HL-60 (cell line): Measurements from ENCODE around the gene ATP6V1C2.

Source experiments
- DNase-seq, 2 experiments: peaks; one replicate each; pipeline ENCODE4 v3.0.0-alpha.2; 2010 to 2020; ENCODE audit warnings: low read depth in 1 of 2, low spot score in 1 of 2
- H3K27ac ChIP-seq: fragments of 250-450 bp; sonication (Bioruptor Pico); replicated peaks from 2 replicates; pipeline ENCODE4 v1.5.1; 2020; ENCODE audit warnings: mild to moderate bottlenecking, moderate library complexity
- H3K27me3 ChIP-seq: fragments of 250-450 bp; sonication (Bioruptor Pico); 2 replicates; pipeline ENCODE4 v1.5.1; 2021; ENCODE audit warnings: mild to moderate bottlenecking, moderate library complexity; ENCODE audit not compliant: insufficient read depth, poor library complexity, severe bottlenecking
- H3K4me3 ChIP-seq: replicated peaks from 2 replicates; pipeline ENCODE4 v1.5.1; 2011; ENCODE audit warnings: mild to moderate bottlenecking, control low read depth, low read length; ENCODE audit not compliant: insufficient read depth
- GABPA ChIP-seq: IDR thresholded peaks from 2 replicates; pipeline ENCODE4 v1.6.1; 2012; ENCODE audit warnings: low read depth
- POLR2AphosphoS5 ChIP-seq: IDR thresholded peaks from 2 replicates; pipeline ENCODE4 v1.6.1; 2012; ENCODE audit warnings: low read depth
- SPI1 ChIP-seq: IDR thresholded peaks from 2 replicates; pipeline ENCODE4 v1.6.1; 2012; ENCODE audit warnings: low read depth, mild to moderate bottlenecking, borderline replicate concordance
- TF ChIP-seq, protein P1 (sequence below): IDR thresholded peaks from one replicate; pipeline ENCODE4 v1.5.1; 2011; ENCODE audit warnings: low read length, control low read depth, inconsistent platforms; ENCODE audit not compliant: insufficient read depth
- TF ChIP-seq, protein P2 (sequence below): IDR thresholded peaks from 2 replicates; pipeline ENCODE4 v1.6.1; 2012; ENCODE audit warnings: low read depth; ENCODE audit not compliant: insufficient replicate concordance

ATP6V1C2 gene

DNA sequence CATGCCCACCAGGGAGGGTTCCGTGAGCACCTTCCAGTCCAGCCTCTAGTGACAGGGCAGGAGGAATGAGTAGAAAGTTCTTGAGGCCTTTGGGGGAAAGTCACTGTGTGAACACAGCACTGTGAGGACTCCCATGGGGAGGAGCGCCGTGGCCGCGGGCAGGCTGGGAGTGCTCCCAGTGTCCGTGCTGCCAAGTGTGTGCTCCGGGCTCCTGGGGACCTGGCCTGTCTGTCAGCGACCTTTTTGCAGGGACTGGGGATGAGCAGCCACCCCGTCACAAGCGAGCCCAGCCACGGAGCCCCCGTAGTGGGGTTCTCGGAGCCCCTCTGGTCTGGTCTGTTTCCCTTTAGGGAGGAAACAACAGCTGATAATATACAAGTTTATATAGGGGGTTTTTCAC lies 54.4 kb downstream of the ATP6V1C2 start:
- no peak for DNase-seq
- Histone ChIP-seq H3K27me3 (no peaks in the 10 kb centered on the region), H3K27ac (no peak overlapping the region), H3K4me3 (no peak overlapping the region)
- TF ChIP-seq SPI1 (no peak), GABPA (no peak), POLR2AphosphoS5 (no peak)
- TF ChIP-seq, protein P1, sequence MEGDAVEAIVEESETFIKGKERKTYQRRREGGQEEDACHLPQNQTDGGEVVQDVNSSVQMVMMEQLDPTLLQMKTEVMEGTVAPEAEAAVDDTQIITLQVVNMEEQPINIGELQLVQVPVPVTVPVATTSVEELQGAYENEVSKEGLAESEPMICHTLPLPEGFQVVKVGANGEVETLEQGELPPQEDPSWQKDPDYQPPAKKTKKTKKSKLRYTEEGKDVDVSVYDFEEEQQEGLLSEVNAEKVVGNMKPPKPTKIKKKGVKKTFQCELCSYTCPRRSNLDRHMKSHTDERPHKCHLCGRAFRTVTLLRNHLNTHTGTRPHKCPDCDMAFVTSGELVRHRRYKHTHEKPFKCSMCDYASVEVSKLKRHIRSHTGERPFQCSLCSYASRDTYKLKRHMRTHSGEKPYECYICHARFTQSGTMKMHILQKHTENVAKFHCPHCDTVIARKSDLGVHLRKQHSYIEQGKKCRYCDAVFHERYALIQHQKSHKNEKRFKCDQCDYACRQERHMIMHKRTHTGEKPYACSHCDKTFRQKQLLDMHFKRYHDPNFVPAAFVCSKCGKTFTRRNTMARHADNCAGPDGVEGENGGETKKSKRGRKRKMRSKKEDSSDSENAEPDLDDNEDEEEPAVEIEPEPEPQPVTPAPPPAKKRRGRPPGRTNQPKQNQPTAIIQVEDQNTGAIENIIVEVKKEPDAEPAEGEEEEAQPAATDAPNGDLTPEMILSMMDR: no peak
- TF ChIP-seq, protein P2, sequence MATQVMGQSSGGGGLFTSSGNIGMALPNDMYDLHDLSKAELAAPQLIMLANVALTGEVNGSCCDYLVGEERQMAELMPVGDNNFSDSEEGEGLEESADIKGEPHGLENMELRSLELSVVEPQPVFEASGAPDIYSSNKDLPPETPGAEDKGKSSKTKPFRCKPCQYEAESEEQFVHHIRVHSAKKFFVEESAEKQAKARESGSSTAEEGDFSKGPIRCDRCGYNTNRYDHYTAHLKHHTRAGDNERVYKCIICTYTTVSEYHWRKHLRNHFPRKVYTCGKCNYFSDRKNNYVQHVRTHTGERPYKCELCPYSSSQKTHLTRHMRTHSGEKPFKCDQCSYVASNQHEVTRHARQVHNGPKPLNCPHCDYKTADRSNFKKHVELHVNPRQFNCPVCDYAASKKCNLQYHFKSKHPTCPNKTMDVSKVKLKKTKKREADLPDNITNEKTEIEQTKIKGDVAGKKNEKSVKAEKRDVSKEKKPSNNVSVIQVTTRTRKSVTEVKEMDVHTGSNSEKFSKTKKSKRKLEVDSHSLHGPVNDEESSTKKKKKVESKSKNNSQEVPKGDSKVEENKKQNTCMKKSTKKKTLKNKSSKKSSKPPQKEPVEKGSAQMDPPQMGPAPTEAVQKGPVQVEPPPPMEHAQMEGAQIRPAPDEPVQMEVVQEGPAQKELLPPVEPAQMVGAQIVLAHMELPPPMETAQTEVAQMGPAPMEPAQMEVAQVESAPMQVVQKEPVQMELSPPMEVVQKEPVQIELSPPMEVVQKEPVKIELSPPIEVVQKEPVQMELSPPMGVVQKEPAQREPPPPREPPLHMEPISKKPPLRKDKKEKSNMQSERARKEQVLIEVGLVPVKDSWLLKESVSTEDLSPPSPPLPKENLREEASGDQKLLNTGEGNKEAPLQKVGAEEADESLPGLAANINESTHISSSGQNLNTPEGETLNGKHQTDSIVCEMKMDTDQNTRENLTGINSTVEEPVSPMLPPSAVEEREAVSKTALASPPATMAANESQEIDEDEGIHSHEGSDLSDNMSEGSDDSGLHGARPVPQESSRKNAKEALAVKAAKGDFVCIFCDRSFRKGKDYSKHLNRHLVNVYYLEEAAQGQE: no peak

DNA sequence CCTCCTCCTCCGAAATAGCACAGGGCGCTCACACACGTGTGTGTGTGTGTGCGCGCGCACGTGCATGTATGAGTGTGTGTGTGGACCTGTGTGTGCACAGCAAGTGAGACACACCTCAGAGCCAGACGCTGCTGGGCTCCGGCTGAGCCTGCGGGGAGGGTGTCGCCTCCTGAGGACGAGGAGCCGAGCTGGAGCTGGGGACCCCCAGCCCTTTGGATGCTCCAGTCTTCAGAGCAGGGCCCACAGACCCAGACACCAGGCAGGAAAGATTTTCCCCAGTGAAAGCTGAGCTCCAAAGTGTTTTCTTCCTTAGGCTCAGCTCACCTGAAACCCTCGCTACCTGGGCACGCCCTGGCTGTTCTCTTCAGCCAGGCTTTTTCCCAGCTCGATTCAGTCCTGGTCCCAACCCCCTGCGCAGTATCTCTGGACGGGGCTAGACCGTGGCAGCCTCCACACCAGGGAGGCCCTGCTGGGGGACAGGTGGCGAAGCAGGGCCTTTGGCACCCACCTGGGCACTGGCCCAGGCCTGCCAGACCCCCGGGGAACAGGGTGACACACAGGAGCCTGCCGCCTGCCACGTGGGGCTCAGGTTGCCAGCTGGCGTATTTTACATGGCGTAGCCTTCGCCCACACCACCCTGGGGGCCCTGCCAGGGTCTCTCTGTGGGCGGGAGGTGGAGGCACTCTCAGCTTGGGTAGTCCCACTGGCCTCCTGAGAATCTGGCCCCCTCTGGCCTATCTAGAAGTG lies 55.0 kb downstream of the ATP6V1C2 start:
- no peak overlapping the region for H3K4me3 ChIP-seq
- no peaks in the 10 kb centered on the region for H3K27me3 ChIP-seq
- DNase-seq: no peak
- TF ChIP-seq SPI1 (no peak), GABPA (no peak), POLR2AphosphoS5 (no peak)
- TF ChIP-seq, protein P2: no peak
- TF ChIP-seq, protein P1: no peak
- H3K27ac ChIP-seq: no peak overlapping the region

DNA sequence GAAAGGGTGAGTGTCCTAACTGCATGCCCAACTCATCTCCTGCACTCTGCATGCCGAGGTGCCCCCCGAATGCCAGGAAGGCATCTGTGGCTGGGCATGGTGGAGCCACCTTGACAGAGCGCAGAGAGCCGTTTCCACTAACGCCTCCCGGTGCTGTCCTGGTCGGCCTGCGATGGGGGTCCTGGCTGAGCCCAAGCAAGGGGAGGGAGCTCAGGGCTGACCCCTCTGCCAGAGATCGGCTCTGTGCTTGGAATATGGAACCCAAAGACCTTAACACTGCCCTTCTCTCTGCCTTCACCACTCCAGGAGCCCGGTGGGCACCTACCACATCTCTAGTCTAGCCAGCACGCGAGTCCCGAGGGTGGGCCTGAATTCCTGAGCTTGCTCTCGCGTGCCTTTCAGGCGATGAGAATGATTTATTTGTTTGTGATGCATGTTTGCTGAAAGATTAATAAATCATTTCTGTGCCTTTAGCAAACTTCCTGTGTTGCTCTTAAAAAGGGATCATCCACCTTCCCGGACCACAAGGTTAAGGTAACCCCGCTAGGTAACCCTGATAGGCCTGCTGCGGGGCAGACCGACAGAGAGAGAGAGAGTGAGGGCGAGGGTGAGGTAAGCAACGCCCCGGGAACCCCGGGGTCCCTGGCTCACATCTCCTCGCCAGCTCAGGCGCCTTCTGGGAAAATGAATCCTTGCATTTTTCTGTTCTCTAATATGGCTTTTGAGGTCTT lies 55.8 kb downstream of the ATP6V1C2 start:
- no peak overlapping the region for H3K27ac ChIP-seq

More for the DNA sequence above, 55.8 kb downstream of the ATP6V1C2 start:
- H3K27me3 ChIP-seq: no peaks in the 10 kb centered on the region
- no peak for DNase-seq
- TF ChIP-seq, protein P1: no peak
- TF ChIP-seq POLR2AphosphoS5 (no peak), SPI1 (no peak), GABPA (no peak)
- TF ChIP-seq, protein P2: no peak
- H3K4me3 ChIP-seq: no peak overlapping the region
